Measurements from ENCODE around the gene ZNF217.
"Not testable (repeated sequence)": the region's sequence is repeated elsewhere in the genome, so short reads cannot be mapped to it uniquely, and the experiment has no call there.

ZNF217 gene

DNA sequence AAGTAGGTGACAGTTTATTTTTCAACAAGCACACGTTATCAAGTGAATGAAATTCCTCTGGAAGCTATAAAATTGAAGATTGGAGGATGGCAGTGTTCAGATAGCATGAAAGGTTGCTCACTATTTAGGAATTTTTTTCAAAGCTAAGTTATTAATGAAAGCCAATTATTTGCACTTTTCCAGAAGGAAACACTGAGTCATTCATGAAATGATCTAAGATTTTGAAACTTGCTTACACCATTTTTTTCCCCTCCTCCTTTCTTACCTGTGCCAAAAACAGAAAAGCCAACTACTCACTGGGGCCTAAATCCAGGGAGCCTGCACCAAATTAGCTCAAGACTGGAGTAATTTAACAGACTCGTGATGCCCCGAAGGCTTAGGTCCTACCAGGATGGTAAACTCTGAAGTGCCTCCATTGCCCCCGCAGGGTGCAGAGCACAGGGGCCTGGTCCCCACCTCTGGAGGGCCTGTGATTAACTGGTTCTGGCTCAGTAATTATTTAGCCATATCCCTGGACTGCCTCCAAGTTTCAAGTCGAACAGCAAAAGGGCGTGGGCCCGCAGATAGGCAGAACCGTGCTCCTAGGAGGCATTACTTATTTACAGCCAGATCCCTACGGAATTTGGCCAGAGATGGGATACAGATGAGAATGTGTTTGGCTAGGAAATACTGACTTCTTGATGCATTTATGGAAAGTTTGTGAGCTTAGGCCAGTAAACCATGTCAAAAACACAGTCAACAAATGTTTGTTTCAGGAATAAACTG lies 28.0 kb upstream of the ZNF217 start:
- H3K27ac ChIP-seq (ENCODE audit: low read depth, low read length): peak overlapping the region; percentile 78
- H3K27me3 ChIP-seq (ENCODE audit: control insufficient read depth in 1 of 2, insufficient read depth in 2 of 2, low read length in 2 of 2): no peaks in the 10 kb centered on the region
- H3K4me1 ChIP-seq (ENCODE audit: control insufficient read depth in 1 of 2, insufficient read depth in 2 of 2, low read length in 2 of 2): peaks cover 19 to 29% of the 10 kb centered on the region in 2 donors
- H3K4me3 ChIP-seq (ENCODE audit: low read depth in 1 of 2, low read length in 2 of 2): peak overlapping the region in 1 of 2 donors; percentile 22
- peak overlapping the region; percentile 21 to 67 for H3K9ac ChIP-seq (ENCODE audit: low read depth in 1 of 2, low read length in 2 of 2)
- H3K9me3 ChIP-seq (ENCODE audit: control insufficient read depth in 1 of 2, low read length in 2 of 2): no peaks in the 10 kb centered on the region
- H3K36me3 ChIP-seq (ENCODE audit: control insufficient read depth in 1 of 2, insufficient read depth in 2 of 2, low read length in 2 of 2): no peaks in the 10 kb centered on the region

DNA sequence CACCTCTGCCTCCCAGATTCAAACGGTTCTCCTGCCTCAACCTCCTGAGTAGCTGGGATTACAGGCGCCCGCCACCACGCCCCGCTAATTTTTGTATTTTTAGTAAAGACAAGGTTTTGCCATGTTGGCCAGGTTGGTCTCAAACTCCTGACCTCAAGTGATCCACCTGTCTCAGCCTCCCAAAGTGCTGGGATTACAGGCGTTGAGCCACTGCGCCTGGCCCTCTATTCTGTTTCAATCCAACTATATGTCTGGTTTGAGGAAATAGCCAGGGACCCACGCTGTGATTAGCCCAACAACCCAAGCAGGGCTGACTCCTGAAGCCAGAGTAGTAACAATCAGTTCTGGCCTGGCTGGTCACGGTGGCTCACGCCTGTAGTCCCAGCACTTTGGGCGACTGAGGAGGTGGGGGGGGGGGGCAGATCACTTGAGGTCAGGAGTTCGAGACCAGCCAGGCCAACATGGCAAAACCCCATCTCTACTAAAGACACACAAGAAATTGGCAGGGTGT lies 24.9 kb upstream of the ZNF217 start:
- not testable (repeated sequence) for H3K4me3 ChIP-seq (ENCODE audit: low read depth in 1 of 2, low read length in 2 of 2); H3K27ac ChIP-seq (ENCODE audit: low read depth, low read length); H3K36me3 ChIP-seq (ENCODE audit: control insufficient read depth in 1 of 2, insufficient read depth in 2 of 2, low read length in 2 of 2)

DNA sequence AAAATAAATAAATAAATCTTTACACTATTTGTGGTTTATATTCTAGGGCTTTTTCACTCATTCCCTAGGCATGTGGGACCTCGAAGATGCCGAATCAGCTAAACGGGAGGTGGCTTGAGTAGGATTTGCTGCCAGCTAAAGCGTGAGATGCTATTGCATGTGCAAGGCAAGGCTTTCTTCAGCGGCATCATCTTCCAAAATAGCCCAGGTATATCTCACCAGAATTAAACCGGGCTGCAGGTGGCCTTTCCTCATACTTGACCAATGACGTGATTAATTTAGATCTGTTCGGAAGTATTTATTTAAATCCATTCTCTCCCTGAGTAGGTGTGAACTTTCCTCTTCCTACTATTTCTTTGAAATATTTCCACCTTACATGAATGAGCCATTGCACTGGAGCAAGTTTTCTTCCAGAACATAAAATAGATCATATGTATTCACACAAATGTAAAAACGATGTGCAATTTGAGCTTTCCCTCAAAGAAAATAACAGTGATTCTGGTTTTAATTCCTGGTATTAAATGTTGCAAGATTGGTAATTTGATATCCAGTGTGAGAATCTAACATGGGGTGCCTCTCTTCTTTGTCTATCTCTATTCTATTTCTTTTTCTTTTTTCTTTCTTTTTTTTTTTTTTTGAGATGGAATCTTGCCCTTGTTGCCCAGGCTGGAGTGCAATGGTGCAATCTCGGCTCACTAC lies 24.3 kb upstream of the ZNF217 start:
- no peak overlapping the region for H3K9ac ChIP-seq (ENCODE audit: low read depth in 1 of 2, low read length in 2 of 2)
- H3K4me3 ChIP-seq (ENCODE audit: low read depth in 1 of 2, low read length in 2 of 2): no peak overlapping the region
- no peaks in the 10 kb centered on the region for H3K27me3 ChIP-seq (ENCODE audit: control insufficient read depth in 1 of 2, insufficient read depth in 2 of 2, low read length in 2 of 2)
- no peaks in the 10 kb centered on the region for H3K36me3 ChIP-seq (ENCODE audit: control insufficient read depth in 1 of 2, insufficient read depth in 2 of 2, low read length in 2 of 2)
- peaks cover 15 to 27% of the 10 kb centered on the region in 2 donors for H3K4me1 ChIP-seq (ENCODE audit: control insufficient read depth in 1 of 2, insufficient read depth in 2 of 2, low read length in 2 of 2)
- no peak overlapping the region for H3K27ac ChIP-seq (ENCODE audit: low read depth, low read length)
- no peaks in the 10 kb centered on the region for H3K9me3 ChIP-seq (ENCODE audit: control insufficient read depth in 1 of 2, low read length in 2 of 2)

More for the DNA sequence above, 24.9 kb upstream of the ZNF217 start:
- not testable (repeated sequence) for H3K9ac ChIP-seq (ENCODE audit: low read depth in 1 of 2, low read length in 2 of 2); H3K27me3 ChIP-seq (ENCODE audit: control insufficient read depth in 1 of 2, insufficient read depth in 2 of 2, low read length in 2 of 2); H3K9me3 ChIP-seq (ENCODE audit: control insufficient read depth in 1 of 2, low read length in 2 of 2)
- peaks cover 19 to 26% of the 10 kb centered on the region in 2 donors for H3K4me1 ChIP-seq (ENCODE audit: control insufficient read depth in 1 of 2, insufficient read depth in 2 of 2, low read length in 2 of 2)

DNA sequence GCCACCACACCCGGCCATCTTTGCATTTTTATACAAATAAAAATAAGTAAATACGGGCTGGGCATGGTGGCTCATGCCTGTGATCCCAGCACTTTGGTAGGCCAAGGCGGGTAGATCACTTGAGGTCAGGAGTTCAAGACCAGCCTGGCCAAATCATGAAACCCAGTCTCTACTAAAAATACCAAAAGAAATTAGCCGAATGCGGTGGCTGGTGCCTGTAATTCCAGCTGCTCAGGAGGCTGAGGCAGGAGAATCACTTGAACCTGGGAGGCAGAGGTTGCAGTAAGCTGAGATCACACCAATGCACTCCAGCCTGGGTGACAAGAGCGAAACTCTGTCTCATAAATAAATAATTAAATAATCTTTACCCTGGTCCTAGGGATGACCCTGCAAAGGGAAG lies 22.9 kb upstream of the ZNF217 start:
- peaks cover under 1 to 13% of the 10 kb centered on the region in 2 donors for H3K4me1 ChIP-seq (ENCODE audit: control insufficient read depth in 1 of 2, insufficient read depth in 2 of 2, low read length in 2 of 2)
- not testable (repeated sequence) for H3K9ac ChIP-seq (ENCODE audit: low read depth in 1 of 2, low read length in 2 of 2); H3K27me3 ChIP-seq (ENCODE audit: control insufficient read depth in 1 of 2, insufficient read depth in 2 of 2, low read length in 2 of 2); H3K36me3 ChIP-seq (ENCODE audit: control insufficient read depth in 1 of 2, insufficient read depth in 2 of 2, low read length in 2 of 2); H3K27ac ChIP-seq (ENCODE audit: low read depth, low read length); H3K9me3 ChIP-seq (ENCODE audit: control insufficient read depth in 1 of 2, low read length in 2 of 2); H3K4me3 ChIP-seq (ENCODE audit: low read depth in 1 of 2, low read length in 2 of 2)

DNA sequence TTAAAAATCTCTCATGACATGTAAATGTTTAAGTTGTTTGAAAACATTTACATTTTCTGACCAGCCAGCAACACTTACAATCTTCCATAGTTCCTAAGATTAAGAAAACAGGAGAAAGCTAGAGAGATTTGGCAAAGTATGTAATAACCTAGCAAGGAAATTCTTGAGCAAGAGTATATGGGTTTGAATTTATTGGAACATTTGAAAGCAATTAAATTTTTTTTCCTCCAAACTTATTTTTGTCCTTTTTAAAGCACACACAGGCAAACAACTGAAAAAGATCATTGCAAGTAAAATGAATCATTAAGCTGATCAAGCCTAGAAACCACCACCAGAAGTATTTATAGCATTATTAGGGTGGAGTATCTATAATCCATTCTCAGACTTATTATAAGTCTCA lies 20.1 kb upstream of the ZNF217 start:
- no peak overlapping the region for H3K27ac ChIP-seq (ENCODE audit: low read depth, low read length)
- H3K9ac ChIP-seq (ENCODE audit: low read depth in 1 of 2, low read length in 2 of 2): no peak overlapping the region
- no peaks in the 10 kb centered on the region for H3K27me3 ChIP-seq (ENCODE audit: control insufficient read depth in 1 of 2, insufficient read depth in 2 of 2, low read length in 2 of 2)
- no peaks in the 10 kb centered on the region for H3K9me3 ChIP-seq (ENCODE audit: control insufficient read depth in 1 of 2, low read length in 2 of 2)
- peaks cover 4 to 22% of the 10 kb centered on the region in 2 donors for H3K4me1 ChIP-seq (ENCODE audit: control insufficient read depth in 1 of 2, insufficient read depth in 2 of 2, low read length in 2 of 2)
- no peaks in the 10 kb centered on the region for H3K36me3 ChIP-seq (ENCODE audit: control insufficient read depth in 1 of 2, insufficient read depth in 2 of 2, low read length in 2 of 2)
- H3K4me3 ChIP-seq (ENCODE audit: low read depth in 1 of 2, low read length in 2 of 2): no peak overlapping the region

DNA sequence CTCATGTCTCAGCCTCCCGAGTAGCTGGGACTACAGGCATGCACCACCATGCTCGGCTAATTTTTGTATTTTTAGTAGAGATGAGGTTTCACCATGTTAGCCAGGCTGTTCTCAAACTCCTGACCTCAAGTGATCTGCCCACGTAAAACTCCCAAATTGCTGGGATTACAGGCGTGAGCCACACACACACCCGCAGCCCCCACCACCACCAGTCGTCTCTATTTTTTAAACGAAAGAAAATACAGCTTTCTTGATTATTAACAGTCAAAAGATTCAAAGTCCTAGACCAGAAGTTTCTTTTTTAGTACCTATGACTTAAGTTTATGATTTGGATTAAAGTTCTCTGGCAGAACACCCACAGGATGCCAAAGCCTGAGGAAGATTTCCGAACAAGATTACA lies 18.6 kb upstream of the ZNF217 start:
- H3K9ac ChIP-seq (ENCODE audit: low read depth in 1 of 2, low read length in 2 of 2): not testable (repeated sequence)

DNA sequence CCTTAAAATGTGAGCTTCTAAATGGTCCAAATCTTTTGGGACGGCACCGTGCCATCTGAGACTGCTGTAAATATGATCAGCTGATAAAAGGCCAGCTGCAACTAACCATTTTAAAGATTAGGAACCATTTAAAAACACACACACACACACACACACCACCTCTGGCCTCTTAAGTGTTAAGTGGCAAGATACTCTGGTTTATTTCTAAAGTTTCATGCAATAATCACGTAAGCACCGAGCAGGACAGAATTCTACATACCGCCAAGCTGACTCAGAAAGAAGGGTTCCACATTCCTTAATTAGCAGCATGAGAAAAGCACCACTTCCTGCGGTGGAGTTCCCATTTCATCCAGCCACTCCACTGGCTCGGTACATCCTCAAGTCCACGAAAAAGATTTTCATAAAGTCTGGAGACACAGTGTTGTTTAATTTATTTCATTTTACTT lies 17.8 kb upstream of the ZNF217 start:
- Histone ChIP-seq H3K9ac (ENCODE audit: low read depth in 1 of 2, low read length in 2 of 2) (no peak overlapping the region), H3K27me3 (ENCODE audit: control insufficient read depth in 1 of 2, insufficient read depth in 2 of 2, low read length in 2 of 2) (no peaks in the 10 kb centered on the region), H3K4me1 (ENCODE audit: control insufficient read depth in 1 of 2, insufficient read depth in 2 of 2, low read length in 2 of 2) (peaks cover 9 to 22% of the 10 kb centered on the region in 2 donors), H3K27ac (ENCODE audit: low read depth, low read length) (no peak overlapping the region), H3K4me3 (ENCODE audit: low read depth in 1 of 2, low read length in 2 of 2) (peak overlapping the region in 1 of 2 donors; percentile 13), H3K36me3 (ENCODE audit: control insufficient read depth in 1 of 2, insufficient read depth in 2 of 2, low read length in 2 of 2) (no peaks in the 10 kb centered on the region), H3K9me3 (ENCODE audit: control insufficient read depth in 1 of 2, low read length in 2 of 2) (no peaks in the 10 kb centered on the region)

More for the DNA sequence above, 18.6 kb upstream of the ZNF217 start:
- H3K27me3 ChIP-seq (ENCODE audit: control insufficient read depth in 1 of 2, insufficient read depth in 2 of 2, low read length in 2 of 2); H3K9me3 ChIP-seq (ENCODE audit: control insufficient read depth in 1 of 2, low read length in 2 of 2); H3K27ac ChIP-seq (ENCODE audit: low read depth, low read length); H3K36me3 ChIP-seq (ENCODE audit: control insufficient read depth in 1 of 2, insufficient read depth in 2 of 2, low read length in 2 of 2); H3K4me3 ChIP-seq (ENCODE audit: low read depth in 1 of 2, low read length in 2 of 2): not testable (repeated sequence)
- peaks cover 9 to 22% of the 10 kb centered on the region in 2 donors for H3K4me1 ChIP-seq (ENCODE audit: control insufficient read depth in 1 of 2, insufficient read depth in 2 of 2, low read length in 2 of 2)

DNA sequence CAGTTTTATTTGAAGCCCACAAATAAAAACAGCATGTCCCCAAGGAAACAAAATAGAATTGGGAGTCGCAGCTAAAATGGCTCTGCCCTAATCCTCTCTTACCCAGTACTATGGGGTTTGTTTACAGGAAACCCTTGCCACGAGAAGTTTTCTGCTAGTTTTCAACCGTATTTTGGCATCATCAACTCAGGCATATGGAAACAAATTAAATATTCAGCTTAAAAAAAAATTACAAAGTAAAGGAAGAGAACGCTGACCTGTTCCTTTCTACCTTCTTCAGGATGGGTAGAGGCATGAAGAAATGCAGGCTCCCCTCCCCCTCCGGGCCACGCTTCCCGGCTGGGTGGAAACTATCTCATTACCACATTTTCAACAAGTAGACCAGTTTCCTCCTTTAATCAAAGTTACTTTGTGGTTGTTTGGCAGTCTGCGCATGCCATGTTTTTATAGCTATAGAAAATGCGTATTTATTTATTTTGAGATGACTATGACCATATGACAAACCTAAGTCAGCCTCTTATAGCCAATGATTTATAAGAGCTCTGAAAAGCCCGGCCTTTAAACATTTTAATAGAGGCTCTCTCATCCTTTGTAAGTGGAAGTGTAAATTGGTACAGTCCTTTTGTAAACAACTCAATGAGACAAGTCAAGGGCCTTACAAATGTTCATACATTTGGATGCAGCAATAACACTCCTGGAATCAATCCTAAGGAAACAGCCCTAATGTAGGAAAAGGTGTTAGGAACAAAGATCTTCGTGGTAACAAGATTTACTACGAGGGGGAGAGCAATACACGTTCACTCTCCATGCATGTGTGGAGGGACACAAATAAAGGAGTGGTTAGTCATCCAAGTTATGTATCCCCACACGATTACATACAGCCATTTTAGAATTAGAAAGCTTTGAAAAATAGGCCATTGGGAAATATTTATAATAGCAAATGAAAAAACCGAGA lies 16.1 kb upstream of the ZNF217 start:
- Histone ChIP-seq H3K27ac (ENCODE audit: low read depth, low read length) (peak overlapping the region; percentile 36), H3K4me1 (ENCODE audit: control insufficient read depth in 1 of 2, insufficient read depth in 2 of 2, low read length in 2 of 2) (peaks cover 9 to 22% of the 10 kb centered on the region in 2 donors), H3K4me3 (ENCODE audit: low read depth in 1 of 2, low read length in 2 of 2) (peak overlapping the region; percentile 53 to 55), H3K9ac (ENCODE audit: low read depth in 1 of 2, low read length in 2 of 2) (peak overlapping the region; percentile 10 to 39), H3K36me3 (ENCODE audit: control insufficient read depth in 1 of 2, insufficient read depth in 2 of 2, low read length in 2 of 2) (no peaks in the 10 kb centered on the region), H3K9me3 (ENCODE audit: control insufficient read depth in 1 of 2, low read length in 2 of 2) (no peaks in the 10 kb centered on the region), H3K27me3 (ENCODE audit: control insufficient read depth in 1 of 2, insufficient read depth in 2 of 2, low read length in 2 of 2) (no peaks in the 10 kb centered on the region)

DNA sequence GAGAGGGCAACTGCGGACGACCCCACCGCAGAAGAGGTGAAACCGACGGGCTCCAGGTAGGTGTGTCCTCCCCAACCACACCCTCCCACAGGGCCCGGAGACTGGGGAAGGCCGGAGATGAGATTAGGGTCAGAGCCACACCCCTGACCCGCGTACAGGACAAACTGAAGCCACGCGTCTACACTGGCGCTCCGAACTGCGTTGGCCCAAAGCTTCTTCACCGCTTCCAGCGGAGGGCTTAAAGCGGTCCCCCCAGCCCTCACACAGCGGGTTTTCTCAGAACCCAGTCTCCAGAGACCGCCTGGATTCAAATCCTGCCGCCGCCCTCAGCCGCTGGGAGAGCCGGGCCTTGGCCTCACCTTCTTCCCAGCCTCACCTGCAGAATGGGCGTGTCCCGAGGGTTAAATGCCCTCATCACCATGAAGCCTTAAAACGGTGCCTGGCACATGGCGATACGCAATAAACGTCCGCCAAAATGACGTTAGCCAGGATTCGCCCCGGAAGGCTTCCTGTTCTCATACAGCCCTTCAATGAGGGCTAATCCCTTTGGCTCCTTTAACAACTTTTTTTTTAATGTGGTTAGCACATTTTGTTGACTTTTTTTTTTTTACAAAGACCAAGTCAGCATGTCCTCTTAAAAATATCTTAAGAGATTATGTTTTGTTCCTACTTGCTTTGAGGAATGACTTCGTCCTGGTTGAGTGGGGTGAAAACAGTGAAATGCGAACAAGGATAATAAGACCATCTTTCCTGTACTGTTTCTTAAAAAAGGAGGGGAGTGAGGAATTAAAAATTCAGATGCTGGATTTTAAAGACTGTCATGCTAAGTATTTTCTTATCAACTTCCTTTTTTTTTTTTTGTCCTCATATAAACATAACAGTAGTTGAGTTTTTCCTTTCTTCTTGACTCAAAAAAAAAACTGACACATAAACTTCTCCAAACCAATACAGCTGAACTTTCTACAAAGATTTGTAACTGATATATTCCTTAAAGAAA lies 15.1 kb upstream of the ZNF217 start:
- peaks cover 9 to 22% of the 10 kb centered on the region in 2 donors for H3K4me1 ChIP-seq (ENCODE audit: control insufficient read depth in 1 of 2, insufficient read depth in 2 of 2, low read length in 2 of 2)
- H3K27me3 ChIP-seq (ENCODE audit: control insufficient read depth in 1 of 2, insufficient read depth in 2 of 2, low read length in 2 of 2): no peaks in the 10 kb centered on the region
- H3K27ac ChIP-seq (ENCODE audit: low read depth, low read length): peak overlapping the region; percentile 36
- no peaks in the 10 kb centered on the region for H3K9me3 ChIP-seq (ENCODE audit: control insufficient read depth in 1 of 2, low read length in 2 of 2)
- no peaks in the 10 kb centered on the region for H3K36me3 ChIP-seq (ENCODE audit: control insufficient read depth in 1 of 2, insufficient read depth in 2 of 2, low read length in 2 of 2)
- peak overlapping the region in 1 of 2 donors; percentile 39 for H3K9ac ChIP-seq (ENCODE audit: low read depth in 1 of 2, low read length in 2 of 2)
- peak overlapping the region; percentile 53 to 55 for H3K4me3 ChIP-seq (ENCODE audit: low read depth in 1 of 2, low read length in 2 of 2)

Data from duodenal mucosa (tissue), 2 donors.